Measurements from ENCODE around the gene SLC18A2. TPM values are rescaled to one million over a fixed set of nuclear protein-coding genes. Genes with fewer than 3 reads are reported as not detected.
"Not testable (repeated sequence)": the region's sequence is repeated elsewhere in the genome, so short reads cannot be mapped to it uniquely, and the experiment has no call there.

SLC18A2 gene
- total RNA-seq, 1 experiment from 2014 or later, result not detected

DNA sequence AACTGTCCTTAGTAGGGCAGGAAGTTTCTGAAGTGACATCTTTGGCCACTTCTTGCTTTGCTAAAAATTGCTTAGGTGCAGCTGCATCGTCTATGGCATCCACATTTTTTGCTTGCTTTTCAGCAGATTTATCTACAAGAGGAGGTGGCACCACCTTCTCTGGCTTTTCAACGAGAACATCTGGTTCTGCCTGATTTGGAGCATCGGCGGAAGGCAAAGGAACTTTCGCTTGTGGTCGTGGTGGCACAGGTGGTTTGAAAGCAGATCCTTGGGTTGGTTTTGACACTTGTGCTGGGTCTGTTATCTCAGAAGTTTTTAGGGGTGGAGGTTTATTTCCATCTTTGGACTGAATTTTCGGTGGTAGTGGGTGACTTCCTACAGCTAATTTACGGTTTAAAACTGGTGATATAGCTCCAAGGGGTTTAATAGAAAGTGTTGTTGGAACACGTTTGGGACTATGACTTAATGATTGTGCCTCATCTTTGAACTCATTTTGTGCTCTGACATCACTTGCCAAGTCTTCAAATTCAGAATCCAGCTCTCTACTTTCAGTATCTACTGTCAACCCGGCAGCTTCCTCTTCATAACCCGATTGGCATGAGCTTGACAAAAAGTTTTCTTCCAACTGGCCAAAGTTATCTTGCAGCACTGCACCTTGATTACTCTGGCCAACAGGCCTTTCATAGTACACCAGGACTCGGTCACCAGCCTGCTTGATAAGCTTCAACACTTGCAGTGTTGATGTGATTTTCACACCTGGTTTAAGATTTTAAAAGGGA is 44.0 kb downstream of the SLC18A2 start:
- in situ Hi-C loops (cut with HindIII; ENCODE audit: low pct_unique_long_range_greater_than_20kb, low sequenced_read_pairs), result no loop called here
- DNase-seq (ENCODE audit: low read depth, low spot score), result no peak

- DNase-seq (ENCODE audit: low read depth, low spot score); in situ Hi-C loops (cut with HindIII; ENCODE audit: low pct_unique_long_range_greater_than_20kb, low sequenced_read_pairs): not testable (repeated sequence)
These were observed 50.0 kb downstream of the SLC18A2 start for GRCh38 chr10:117290872-117291271.

- DNase-seq (ENCODE audit: low read depth, low spot score), result no peak
- in situ Hi-C loops (cut with HindIII; ENCODE audit: low pct_unique_long_range_greater_than_20kb, low sequenced_read_pairs), result no loop called here
These were observed 53.2 kb downstream of the SLC18A2 start for GRCh38 chr10:117294039-117294645.

DNA sequence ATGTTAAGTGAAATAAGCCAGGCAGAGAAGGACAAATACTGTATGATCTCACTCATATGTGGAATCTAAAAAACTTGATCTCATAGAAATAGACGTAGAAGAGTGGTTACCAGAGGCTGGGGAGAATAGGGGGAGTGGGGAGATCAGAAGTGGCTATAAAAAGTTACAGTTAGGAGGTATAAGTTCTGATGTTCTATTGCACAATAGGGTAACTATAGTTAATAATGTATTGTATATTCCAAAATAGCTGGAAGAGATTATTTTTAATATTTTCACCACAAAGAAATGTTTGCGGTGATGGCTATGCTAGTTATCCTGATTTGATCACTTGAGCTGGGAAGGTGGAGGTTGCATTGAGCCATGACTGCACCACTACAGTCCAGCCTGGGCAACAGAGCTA is 53.8 kb downstream of the SLC18A2 start:
- DNase-seq (ENCODE audit: low read depth, low spot score), result no peak
- in situ Hi-C loops (cut with HindIII; ENCODE audit: low pct_unique_long_range_greater_than_20kb, low sequenced_read_pairs), result no loop called here

- in situ Hi-C loops (cut with HindIII; ENCODE audit: low pct_unique_long_range_greater_than_20kb, low sequenced_read_pairs), result no loop called here
- no peak for DNase-seq (ENCODE audit: low read depth, low spot score)
These were observed 57.3 kb downstream of the SLC18A2 start for GRCh38 chr10:117298219-117298618.

DNA sequence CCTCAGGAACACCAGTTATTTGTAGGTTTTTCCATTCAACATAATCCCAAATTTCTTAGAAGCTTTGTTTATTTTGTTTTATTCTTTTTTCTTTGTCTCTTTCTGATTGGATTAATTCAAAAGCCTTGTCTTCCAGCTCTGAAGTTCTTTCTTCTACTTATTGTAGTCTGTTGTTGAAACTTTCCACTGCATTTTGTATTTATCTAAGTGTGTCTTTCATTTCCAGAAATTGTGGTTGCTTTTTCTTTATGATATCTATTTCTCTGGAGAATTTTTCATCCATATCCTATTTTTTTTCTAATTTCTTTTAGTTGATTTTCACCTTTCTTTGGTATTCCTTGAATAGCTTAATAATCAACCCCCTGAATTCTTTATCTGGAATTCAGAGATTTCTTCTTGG is 58.5 kb downstream of the SLC18A2 start:
- in situ Hi-C loops (cut with HindIII; ENCODE audit: low pct_unique_long_range_greater_than_20kb, low sequenced_read_pairs), result no loop called here

GRCh38 chr10:117300671-117301070 is 59.8 kb downstream of the SLC18A2 start:
- DNase-seq (ENCODE audit: low read depth, low spot score), result no peak
- in situ Hi-C loops (cut with HindIII; ENCODE audit: low pct_unique_long_range_greater_than_20kb, low sequenced_read_pairs), result no loop called here

More for the DNA sequence above, 58.5 kb downstream of the SLC18A2 start:
- no peak for DNase-seq (ENCODE audit: low read depth, low spot score)

DNA sequence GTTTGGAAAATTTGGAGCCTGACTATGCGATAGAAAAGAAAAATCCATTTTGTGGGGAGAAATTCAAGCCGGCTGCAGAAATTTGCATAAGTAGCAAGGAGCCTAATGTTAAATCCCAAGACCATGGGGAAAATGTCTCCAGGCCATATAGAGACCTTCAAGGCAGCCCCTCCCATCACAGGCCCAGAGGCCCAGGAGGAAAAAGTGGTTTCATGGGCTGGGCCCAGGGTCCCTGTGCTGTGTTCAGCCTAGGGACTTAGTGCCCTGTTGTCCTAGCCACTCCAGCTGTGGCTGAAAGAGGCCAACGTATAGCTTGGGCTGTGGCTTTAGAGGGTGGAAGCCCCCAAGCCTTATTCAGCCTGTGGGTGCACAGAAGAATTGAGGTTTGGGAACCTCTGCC is 62.5 kb downstream of the SLC18A2 start:
- in situ Hi-C loops (cut with HindIII; ENCODE audit: low pct_unique_long_range_greater_than_20kb, low sequenced_read_pairs); DNase-seq (ENCODE audit: low read depth, low spot score): not testable (repeated sequence)

DNA sequence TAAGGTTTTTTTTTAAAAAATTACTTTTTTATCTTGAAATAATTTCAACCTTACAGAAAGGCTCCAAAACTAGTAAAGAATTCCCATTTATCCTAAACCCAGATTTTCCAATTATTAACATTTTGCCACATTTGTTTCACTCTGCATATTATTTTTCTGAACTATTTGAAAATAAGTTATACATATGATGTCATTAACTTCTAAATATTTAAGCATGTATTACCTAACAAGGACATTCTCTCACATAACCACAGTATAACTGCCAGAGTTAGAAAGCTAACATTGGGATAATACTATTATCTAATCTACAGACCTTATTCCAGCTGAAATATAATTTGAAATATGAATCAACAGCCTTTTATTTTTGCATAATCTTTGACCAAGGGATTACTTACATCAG is 65.8 kb downstream of the SLC18A2 start:
- no peak for DNase-seq (ENCODE audit: low read depth, low spot score)
- in situ Hi-C loops (cut with HindIII; ENCODE audit: low pct_unique_long_range_greater_than_20kb, low sequenced_read_pairs), result no loop called here

- in situ Hi-C loops (cut with HindIII; ENCODE audit: low pct_unique_long_range_greater_than_20kb, low sequenced_read_pairs), result no loop called here
- DNase-seq (ENCODE audit: low read depth, low spot score), result no peak
These were observed 70.3 kb downstream of the SLC18A2 start for GRCh38 chr10:117311261-117311660.

GRCh38 chr10:117312430-117312829 is 71.5 kb downstream of the SLC18A2 start:
- DNase-seq (ENCODE audit: low read depth, low spot score), result no peak
- in situ Hi-C loops (cut with HindIII; ENCODE audit: low pct_unique_long_range_greater_than_20kb, low sequenced_read_pairs), result no loop called here

- DNase-seq (ENCODE audit: low read depth, low spot score), result no peak
- in situ Hi-C loops (cut with HindIII; ENCODE audit: low pct_unique_long_range_greater_than_20kb, low sequenced_read_pairs), result no loop called here
These were observed 72.7 kb downstream of the SLC18A2 start for GRCh38 chr10:117313641-117314040.

DNA sequence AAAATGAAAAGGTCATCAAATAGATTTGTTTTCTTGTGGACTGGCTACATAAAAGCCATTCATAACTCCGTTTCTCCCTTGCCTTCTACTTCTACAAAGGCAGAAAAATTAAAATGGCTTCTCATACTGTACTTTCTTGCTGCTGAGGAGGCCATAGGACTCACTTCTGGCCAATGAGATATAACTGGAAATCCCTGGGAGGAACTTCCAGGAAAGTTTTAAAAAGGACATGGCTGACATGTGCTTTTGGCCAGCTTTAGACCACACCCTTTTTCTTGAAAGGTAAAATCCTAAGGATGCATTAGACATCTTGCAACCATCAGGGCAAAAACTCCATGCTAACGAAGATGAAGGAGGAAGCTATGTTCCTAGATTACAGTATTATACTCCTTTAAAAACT is 75.8 kb downstream of the SLC18A2 start:
- DNase-seq (ENCODE audit: low read depth, low spot score), result no peak
- in situ Hi-C loops (cut with HindIII; ENCODE audit: low pct_unique_long_range_greater_than_20kb, low sequenced_read_pairs), result no loop called here

DNA sequence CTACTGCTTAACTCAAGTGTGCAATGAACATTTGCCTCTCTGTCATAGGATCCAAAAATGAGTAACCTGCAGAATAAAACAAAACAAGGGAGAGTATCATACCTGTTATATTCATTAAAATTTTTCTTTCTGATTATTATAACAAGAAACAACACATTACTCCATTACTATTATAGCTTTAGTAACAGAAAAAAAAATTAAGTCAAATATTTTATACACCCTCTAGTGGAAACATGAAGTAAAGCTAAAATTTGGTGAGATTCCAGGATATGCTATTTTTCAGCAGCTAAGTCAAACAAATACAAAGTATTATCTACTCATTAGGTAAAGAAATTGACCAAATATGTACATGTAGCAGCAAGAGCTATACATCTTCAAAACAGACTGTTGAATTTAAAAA is 78.0 kb downstream of the SLC18A2 start:
- in situ Hi-C loops (cut with HindIII; ENCODE audit: low pct_unique_long_range_greater_than_20kb, low sequenced_read_pairs), result no loop called here
- DNase-seq (ENCODE audit: low read depth, low spot score), result peak; percentile 26

DNA sequence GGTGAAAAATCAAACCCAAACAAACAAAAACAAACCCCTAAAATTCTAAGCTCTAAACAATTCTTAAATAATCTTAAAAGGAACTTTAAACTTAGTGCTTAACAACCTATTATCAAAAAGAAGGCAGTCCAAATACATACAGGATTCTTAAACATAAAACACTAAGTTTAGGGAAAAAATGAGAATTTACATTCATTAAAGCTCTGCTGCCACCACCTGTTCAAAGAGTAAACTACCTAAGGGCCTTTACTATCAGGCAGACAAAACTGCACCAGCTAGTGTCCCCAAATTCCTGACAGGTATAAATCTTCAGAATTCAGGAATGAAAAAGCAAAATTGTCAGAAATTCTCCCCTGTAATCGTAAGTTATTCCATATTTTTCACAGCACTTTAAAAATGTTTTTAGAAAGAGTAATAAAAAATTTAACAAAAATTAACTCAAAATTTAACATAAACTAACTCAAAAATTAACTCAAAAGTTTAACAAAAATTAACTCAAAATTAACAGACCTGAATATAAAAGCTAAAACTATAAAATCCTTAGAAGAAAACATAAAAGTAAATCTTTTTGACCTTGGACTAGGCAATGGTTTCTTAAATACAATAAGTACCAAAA is 79.2 kb downstream of the SLC18A2 start:
- peak; percentile 41 for DNase-seq (ENCODE audit: low read depth, low spot score)
- in situ Hi-C loops (cut with HindIII; ENCODE audit: low pct_unique_long_range_greater_than_20kb, low sequenced_read_pairs), result no loop called here

- in situ Hi-C loops (cut with HindIII; ENCODE audit: low pct_unique_long_range_greater_than_20kb, low sequenced_read_pairs), result no loop called here
- DNase-seq (ENCODE audit: low read depth, low spot score), result no peak
These were observed 81.3 kb downstream of the SLC18A2 start for GRCh38 chr10:117322260-117322659.

- DNase-seq (ENCODE audit: low read depth, low spot score), result no peak
- in situ Hi-C loops (cut with HindIII; ENCODE audit: low pct_unique_long_range_greater_than_20kb, low sequenced_read_pairs), result no loop called here
These were observed 83.5 kb downstream of the SLC18A2 start for GRCh38 chr10:117324367-117324766.

GRCh38 chr10:117327262-117327661 is 86.3 kb downstream of the SLC18A2 start:
- DNase-seq (ENCODE audit: low read depth, low spot score), result no peak
- in situ Hi-C loops (cut with HindIII; ENCODE audit: low pct_unique_long_range_greater_than_20kb, low sequenced_read_pairs), result no loop called here

Measured in SK-MEL-5 (cell line).